Neural cell (in vitro differentiated cells): ENCODE measurements around the gene GAN. TPM values are rescaled to one million over a fixed set of nuclear protein-coding genes. Genes with fewer than 3 reads are reported as not detected.

ENCODE experiments used
- H2AFZ ChIP-seq: fragments of 200-600, 300-800 bp; sonication (generic), shearing (Covaris generic); 2 replicates; pipeline ENCODE4 v1.6.0; 2014; ENCODE audit warnings: low read depth, mild to moderate bottlenecking, antibody characterized with exemption, low read length, moderate library complexity
- H3F3A ChIP-seq: fragments of 200-600 bp; shearing (Covaris generic); 2 replicates; pipeline ENCODE4 v1.6.1; 2016; ENCODE audit warnings: mild to moderate bottlenecking, moderate library complexity, mixed read lengths, antibody characterized with exemption, low read length; ENCODE audit not compliant: insufficient read depth, poor library complexity, severe bottlenecking
- H3K27ac ChIP-seq: fragments of 200-600, 300-800 bp; sonication (generic), shearing (Covaris generic); 2 replicates; pipeline ENCODE4 v1.5.1; 2014; ENCODE audit warnings: mild to moderate bottlenecking, low read length, moderate library complexity
- H3K27me3 ChIP-seq: fragments of 300-800, 200-600 bp; sonication (generic), shearing (Covaris generic); 2 replicates; pipeline ENCODE4 v1.6.0; 2014; ENCODE audit warnings: mild to moderate bottlenecking, low read depth, low read length, moderate library complexity; ENCODE audit not compliant: insufficient read depth
- H3K36me3 ChIP-seq: fragments of 300-800, 200-600 bp; sonication (generic), shearing (Covaris generic); 2 replicates; pipeline ENCODE4 v1.5.1; 2014; ENCODE audit warnings: mild to moderate bottlenecking, antibody characterized with exemption, low read length, moderate library complexity; ENCODE audit not compliant: insufficient read depth
- H3K4me2 ChIP-seq: fragments of 300-800, 200-600 bp; sonication (generic), shearing (Covaris generic); 2 replicates; pipeline ENCODE4 v1.6.0; 2014; ENCODE audit warnings: mild to moderate bottlenecking, low read length
- H3K4me3 ChIP-seq: fragments of 300-800, 200-600 bp; sonication (generic), shearing (Covaris generic); 2 replicates; pipeline ENCODE4 v1.5.1; 2014; ENCODE audit warnings: mild to moderate bottlenecking, low read length, moderate library complexity
- H3K79me2 ChIP-seq: fragments of 200-600 bp; shearing (Covaris generic); replicated peaks from 2 replicates; pipeline ENCODE4 v1.6.0; 2014; ENCODE audit warnings: mild to moderate bottlenecking, low read length, moderate library complexity; ENCODE audit not compliant: insufficient read depth
- H3K9ac ChIP-seq: fragments of 300-800, 200-600 bp; sonication (generic), shearing (Covaris generic); 2 replicates; pipeline ENCODE4 v1.6.1; 2016; ENCODE audit warnings: mild to moderate bottlenecking, low read length, mixed read lengths
- H3K9me2 ChIP-seq: fragments of 200-600 bp; shearing (Covaris generic); 2 replicates; pipeline ENCODE4 v1.6.1; 2016; ENCODE audit warnings: mild to moderate bottlenecking, low read length, mixed read lengths; ENCODE audit not compliant: insufficient read depth
- H3K9me3 ChIP-seq: fragments of 200-600, 300-800 bp; sonication (generic), shearing (Covaris generic); 2 replicates; pipeline ENCODE4 v1.6.1; 2016; ENCODE audit warnings: mild to moderate bottlenecking, mixed run types, low read length, moderate library complexity, mixed read lengths
- H4K20me1 ChIP-seq: fragments of 200-600 bp; shearing (Covaris generic); 2 replicates; pipeline ENCODE4 v1.6.1; 2016; ENCODE audit warnings: mild to moderate bottlenecking, mixed run types; ENCODE audit not compliant: insufficient read depth
- EP300 ChIP-seq: fragments of 450-650 bp; conservative IDR thresholded peaks from 2 replicates; pipeline ENCODE4 v1.6.1; 2014; ENCODE audit warnings: antibody characterized with exemption, mild to moderate bottlenecking, moderate library complexity; ENCODE audit not compliant: poor library complexity, severe bottlenecking
- EZH2 ChIP-seq: fragments of 200-600, 300-800 bp; shearing (Covaris generic), sonication (generic); IDR thresholded peaks from 2 replicates; pipeline ENCODE4 v1.6.1; 2014; ENCODE audit warnings: antibody characterized with exemption, low read length, borderline replicate concordance, mild to moderate bottlenecking; ENCODE audit not compliant: insufficient read depth, poor library complexity, severe bottlenecking
- MXI1 ChIP-seq: fragments of 450-650 bp; conservative IDR thresholded peaks from 2 replicates; pipeline ENCODE4 v1.6.1; 2014; ENCODE audit warnings: antibody characterized with exemption, mild to moderate bottlenecking; ENCODE audit not compliant: poor library complexity, severe bottlenecking
- POLR2AphosphoS5 ChIP-seq: IDR thresholded peaks from 2 replicates; pipeline ENCODE4 v1.6.1; 2012
- RAD21 ChIP-seq: fragments of 450-650 bp; conservative IDR thresholded peaks from 2 replicates; pipeline ENCODE4 v1.6.1; 2014; ENCODE audit warnings: antibody characterized with exemption, mild to moderate bottlenecking, moderate library complexity
- SMC3 ChIP-seq: fragments of 450-650 bp; conservative IDR thresholded peaks from 2 replicates; pipeline ENCODE4 v1.6.1; 2014; ENCODE audit warnings: antibody characterized with exemption, mild to moderate bottlenecking, moderate library complexity; ENCODE audit not compliant: poor library complexity
- TAF1 ChIP-seq: IDR thresholded peaks from 2 replicates; pipeline ENCODE4 v1.6.1; 2012; ENCODE audit warnings: low read depth
- polyA plus RNA-seq: library from polyadenylated mRNA; depleted of rRNA; stranded (reverse); fragments of >200 nt; gene quantifications from 2 replicates; pipeline ENCODE4 v1.2.3, GENCODE V29; 2014
- TF ChIP-seq, protein P1 (sequence below): IDR thresholded peaks from 2 replicates; pipeline ENCODE4 v1.6.1; 2012; ENCODE audit warnings: borderline replicate concordance
- TF ChIP-seq, protein P2 (sequence below): fragments of 450-650 bp; IDR thresholded peaks from 2 replicates; pipeline ENCODE4 v1.5.1; 2014; ENCODE audit warnings: antibody characterized with exemption, mild to moderate bottlenecking, moderate library complexity; ENCODE audit not compliant: poor library complexity, severe bottlenecking

The GAN gene
- polyA plus RNA-seq, 1 donor from 2014 or later: 9.1 TPM

DNA sequence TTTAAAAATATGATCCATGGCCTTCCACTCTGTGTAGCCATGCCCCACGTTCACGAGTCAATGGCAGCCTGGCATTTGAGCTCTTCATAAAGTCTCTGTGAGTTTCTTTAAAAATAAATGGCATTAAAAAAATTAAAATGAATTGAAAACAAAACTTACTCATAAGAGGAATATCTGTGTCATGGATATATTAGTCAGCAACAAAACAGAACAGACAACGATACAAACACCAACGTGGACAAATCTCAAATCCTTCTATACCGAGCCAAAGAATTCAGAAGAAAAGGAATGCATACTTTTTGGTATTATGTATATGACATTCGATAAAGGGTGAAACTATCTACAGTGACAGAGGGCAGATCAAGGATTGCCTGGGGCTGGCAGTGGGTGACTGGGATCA is 121.6 kb downstream of the GAN start:
- no peaks in the 10 kb centered on the region for H3K9me2 ChIP-seq
- H3K9ac ChIP-seq: no peak overlapping the region
- TF ChIP-seq EZH2 (no peak), MXI1 (no peak), TAF1 (no peak), RAD21 (no peak), EP300 (no peak)
- TF ChIP-seq, protein P1, sequence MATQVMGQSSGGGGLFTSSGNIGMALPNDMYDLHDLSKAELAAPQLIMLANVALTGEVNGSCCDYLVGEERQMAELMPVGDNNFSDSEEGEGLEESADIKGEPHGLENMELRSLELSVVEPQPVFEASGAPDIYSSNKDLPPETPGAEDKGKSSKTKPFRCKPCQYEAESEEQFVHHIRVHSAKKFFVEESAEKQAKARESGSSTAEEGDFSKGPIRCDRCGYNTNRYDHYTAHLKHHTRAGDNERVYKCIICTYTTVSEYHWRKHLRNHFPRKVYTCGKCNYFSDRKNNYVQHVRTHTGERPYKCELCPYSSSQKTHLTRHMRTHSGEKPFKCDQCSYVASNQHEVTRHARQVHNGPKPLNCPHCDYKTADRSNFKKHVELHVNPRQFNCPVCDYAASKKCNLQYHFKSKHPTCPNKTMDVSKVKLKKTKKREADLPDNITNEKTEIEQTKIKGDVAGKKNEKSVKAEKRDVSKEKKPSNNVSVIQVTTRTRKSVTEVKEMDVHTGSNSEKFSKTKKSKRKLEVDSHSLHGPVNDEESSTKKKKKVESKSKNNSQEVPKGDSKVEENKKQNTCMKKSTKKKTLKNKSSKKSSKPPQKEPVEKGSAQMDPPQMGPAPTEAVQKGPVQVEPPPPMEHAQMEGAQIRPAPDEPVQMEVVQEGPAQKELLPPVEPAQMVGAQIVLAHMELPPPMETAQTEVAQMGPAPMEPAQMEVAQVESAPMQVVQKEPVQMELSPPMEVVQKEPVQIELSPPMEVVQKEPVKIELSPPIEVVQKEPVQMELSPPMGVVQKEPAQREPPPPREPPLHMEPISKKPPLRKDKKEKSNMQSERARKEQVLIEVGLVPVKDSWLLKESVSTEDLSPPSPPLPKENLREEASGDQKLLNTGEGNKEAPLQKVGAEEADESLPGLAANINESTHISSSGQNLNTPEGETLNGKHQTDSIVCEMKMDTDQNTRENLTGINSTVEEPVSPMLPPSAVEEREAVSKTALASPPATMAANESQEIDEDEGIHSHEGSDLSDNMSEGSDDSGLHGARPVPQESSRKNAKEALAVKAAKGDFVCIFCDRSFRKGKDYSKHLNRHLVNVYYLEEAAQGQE: no peak
- TF ChIP-seq, protein P2, sequence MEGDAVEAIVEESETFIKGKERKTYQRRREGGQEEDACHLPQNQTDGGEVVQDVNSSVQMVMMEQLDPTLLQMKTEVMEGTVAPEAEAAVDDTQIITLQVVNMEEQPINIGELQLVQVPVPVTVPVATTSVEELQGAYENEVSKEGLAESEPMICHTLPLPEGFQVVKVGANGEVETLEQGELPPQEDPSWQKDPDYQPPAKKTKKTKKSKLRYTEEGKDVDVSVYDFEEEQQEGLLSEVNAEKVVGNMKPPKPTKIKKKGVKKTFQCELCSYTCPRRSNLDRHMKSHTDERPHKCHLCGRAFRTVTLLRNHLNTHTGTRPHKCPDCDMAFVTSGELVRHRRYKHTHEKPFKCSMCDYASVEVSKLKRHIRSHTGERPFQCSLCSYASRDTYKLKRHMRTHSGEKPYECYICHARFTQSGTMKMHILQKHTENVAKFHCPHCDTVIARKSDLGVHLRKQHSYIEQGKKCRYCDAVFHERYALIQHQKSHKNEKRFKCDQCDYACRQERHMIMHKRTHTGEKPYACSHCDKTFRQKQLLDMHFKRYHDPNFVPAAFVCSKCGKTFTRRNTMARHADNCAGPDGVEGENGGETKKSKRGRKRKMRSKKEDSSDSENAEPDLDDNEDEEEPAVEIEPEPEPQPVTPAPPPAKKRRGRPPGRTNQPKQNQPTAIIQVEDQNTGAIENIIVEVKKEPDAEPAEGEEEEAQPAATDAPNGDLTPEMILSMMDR: no peak
- no peaks in the 10 kb centered on the region for H3F3A ChIP-seq
- H3K79me2 ChIP-seq: no peaks in the 10 kb centered on the region
- H3K4me2 ChIP-seq: no peak overlapping the region
- H3K9me3 ChIP-seq: no peaks in the 10 kb centered on the region
- H3K36me3 ChIP-seq: no peaks in the 10 kb centered on the region
- H3K4me3 ChIP-seq: no peak overlapping the region
- no peaks in the 10 kb centered on the region for H3K27me3 ChIP-seq
- H3K27ac ChIP-seq: no peak overlapping the region
- no peak overlapping the region for H2AFZ ChIP-seq
- no peaks in the 10 kb centered on the region for H4K20me1 ChIP-seq

DNA sequence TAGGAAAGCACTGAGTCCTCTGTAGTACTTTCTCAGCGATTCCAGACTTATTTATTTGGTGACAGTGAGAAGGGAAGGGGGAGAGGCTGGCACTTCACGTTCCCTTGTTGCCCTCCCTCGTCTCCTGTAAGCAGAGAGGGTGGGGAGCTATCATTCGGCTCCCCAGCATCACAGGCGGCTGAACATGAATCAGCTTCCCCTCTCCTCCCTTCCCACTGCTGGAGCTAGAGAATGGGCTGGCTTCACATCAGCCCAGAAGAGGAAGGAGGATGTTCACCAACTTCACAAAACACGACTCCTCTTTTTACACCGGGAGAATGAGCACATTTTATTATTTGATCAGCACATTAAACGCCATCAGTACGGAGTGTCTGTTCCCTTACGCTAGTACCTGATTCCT is 123.1 kb downstream of the GAN start:
- Histone ChIP-seq H3K9me2 (no peaks in the 10 kb centered on the region), H3K9ac (no peak overlapping the region), H2AFZ (no peak overlapping the region), H3K79me2 (no peaks in the 10 kb centered on the region), H4K20me1 (no peaks in the 10 kb centered on the region), H3K27ac (no peak overlapping the region), H3K4me3 (no peak overlapping the region), H3K4me2 (no peak overlapping the region), H3K36me3 (no peaks in the 10 kb centered on the region), H3F3A (no peaks in the 10 kb centered on the region), H3K9me3 (no peaks in the 10 kb centered on the region), H3K27me3 (no peaks in the 10 kb centered on the region)
- TF ChIP-seq SMC3: no peak
- TF ChIP-seq, protein P1: no peak
- no peak for TF ChIP-seq RAD21
- TF ChIP-seq, protein P2: no peak
- TF ChIP-seq TAF1: no peak
- no peak for TF ChIP-seq EP300
- TF ChIP-seq POLR2AphosphoS5: no peak
- no peak for TF ChIP-seq EZH2
- TF ChIP-seq MXI1: no peak
